Measurements from ENCODE around the gene LRP5.

DNA sequence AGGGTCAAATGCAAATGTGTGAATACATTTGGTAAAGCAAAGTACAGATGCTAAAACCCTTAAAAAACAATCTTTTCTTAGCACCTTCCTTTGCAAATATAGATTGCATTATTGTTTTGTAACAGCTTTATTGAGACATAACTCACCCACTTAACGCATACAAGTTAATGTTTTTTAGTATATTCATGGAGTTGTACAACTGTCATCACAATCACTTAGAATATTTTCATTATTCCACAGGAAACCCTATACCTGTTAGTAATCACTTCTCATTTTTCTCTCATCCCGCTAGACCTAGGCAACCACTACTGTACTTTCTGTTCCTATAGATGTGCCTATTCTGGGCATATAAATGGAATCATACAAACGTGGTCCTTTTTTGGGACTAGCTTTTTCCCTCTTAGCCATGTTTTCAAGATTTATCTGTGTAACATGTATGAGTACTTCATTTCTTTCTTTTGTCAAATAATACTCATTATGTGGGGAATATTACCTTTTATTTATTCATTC lies 182.9 kb downstream of the LRP5 start:
- TF ChIP-seq, protein P1, sequence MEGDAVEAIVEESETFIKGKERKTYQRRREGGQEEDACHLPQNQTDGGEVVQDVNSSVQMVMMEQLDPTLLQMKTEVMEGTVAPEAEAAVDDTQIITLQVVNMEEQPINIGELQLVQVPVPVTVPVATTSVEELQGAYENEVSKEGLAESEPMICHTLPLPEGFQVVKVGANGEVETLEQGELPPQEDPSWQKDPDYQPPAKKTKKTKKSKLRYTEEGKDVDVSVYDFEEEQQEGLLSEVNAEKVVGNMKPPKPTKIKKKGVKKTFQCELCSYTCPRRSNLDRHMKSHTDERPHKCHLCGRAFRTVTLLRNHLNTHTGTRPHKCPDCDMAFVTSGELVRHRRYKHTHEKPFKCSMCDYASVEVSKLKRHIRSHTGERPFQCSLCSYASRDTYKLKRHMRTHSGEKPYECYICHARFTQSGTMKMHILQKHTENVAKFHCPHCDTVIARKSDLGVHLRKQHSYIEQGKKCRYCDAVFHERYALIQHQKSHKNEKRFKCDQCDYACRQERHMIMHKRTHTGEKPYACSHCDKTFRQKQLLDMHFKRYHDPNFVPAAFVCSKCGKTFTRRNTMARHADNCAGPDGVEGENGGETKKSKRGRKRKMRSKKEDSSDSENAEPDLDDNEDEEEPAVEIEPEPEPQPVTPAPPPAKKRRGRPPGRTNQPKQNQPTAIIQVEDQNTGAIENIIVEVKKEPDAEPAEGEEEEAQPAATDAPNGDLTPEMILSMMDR (IDR thresholded peaks at IDR 0.05), result no peak
- TF ChIP-seq POLR2A (IDR thresholded peaks at IDR 0.05), result no peak

Data from adrenal gland (tissue), 5 donors.